ENCODE results near the gene ATP10A. TPM values are rescaled to one million over a fixed set of nuclear protein-coding genes. Genes with fewer than 3 reads are reported as not detected.

The ATP10A gene
- total RNA-seq, 4 donors from 2014 or later: 2.7 to 7.0 (median 3.4) TPM

GRCh38 chr15:25733036-25733855, 129.9 kb downstream of the ATP10A start:
- H3K4me1 ChIP-seq: no peaks in the 10 kb centered on the region
- no peaks in the 10 kb centered on the region for H3K36me3 ChIP-seq
- H3K4me3 ChIP-seq (replicated peaks in 1 of 3): no peak overlapping the region
- no peak overlapping the region for H3K27ac ChIP-seq
- H3K27me3 ChIP-seq: no peaks in the 10 kb centered on the region
- TF ChIP-seq CTCF (IDR thresholded peaks at IDR 0.05) (no peak), POLR2A (IDR thresholded peaks at IDR 0.05) (no peak)
- no peak for DNase-seq
- H3K9me3 ChIP-seq: no peaks in the 10 kb centered on the region
- WGBS, 2 donors: 82 to 87% methylated on average over 9 to 14 of the region's 18 CpGs
- intact Hi-C loops (cut with DNase I): no loop called here

- Histone ChIP-seq H3K27me3 (no peaks in the 10 kb centered on the region), H3K36me3 (no peaks in the 10 kb centered on the region), H3K4me1 (no peaks in the 10 kb centered on the region), H3K9me3 (no peaks in the 10 kb centered on the region), H3K4me3 (replicated peaks in 1 of 3) (no peak overlapping the region), H3K27ac (no peak overlapping the region)
- TF ChIP-seq POLR2A (IDR thresholded peaks at IDR 0.05): no peak
- no peak for TF ChIP-seq CTCF (IDR thresholded peaks at IDR 0.05)
- DNase-seq: no peak
- 90 to 93% methylated on average over 6 of the region's 6 CpGs for WGBS, 2 donors
- intact Hi-C loops (cut with DNase I): no loop called here
These were observed 130.9 kb downstream of the ATP10A start for GRCh38 chr15:25732191-25732590.

- DNase-seq: no peak
- intact Hi-C loops (cut with DNase I): no loop called here
These were observed 131.7 kb downstream of the ATP10A start for GRCh38 chr15:25731411-25731810.

GRCh38 chr15:25730918-25731317, 132.2 kb downstream of the ATP10A start:
- H3K36me3 ChIP-seq: no peaks in the 10 kb centered on the region
- no peak overlapping the region for H3K27ac ChIP-seq
- 86 to 90% methylated on average over 6 of the region's 6 CpGs for WGBS, 2 donors
- no peak for DNase-seq
- H3K4me1 ChIP-seq: no peaks in the 10 kb centered on the region
- H3K4me3 ChIP-seq (replicated peaks in 1 of 3): no peak overlapping the region
- intact Hi-C loops (cut with DNase I): no loop called here
- TF ChIP-seq CTCF (IDR thresholded peaks at IDR 0.05) (no peak), POLR2A (IDR thresholded peaks at IDR 0.05) (no peak)
- H3K27me3 ChIP-seq: no peaks in the 10 kb centered on the region
- no peaks in the 10 kb centered on the region for H3K9me3 ChIP-seq

More at GRCh38 chr15:25731411-25731810, 131.7 kb downstream of the ATP10A start:
- Histone ChIP-seq H3K4me1 (no peaks in the 10 kb centered on the region), H3K27me3 (no peaks in the 10 kb centered on the region), H3K9me3 (no peaks in the 10 kb centered on the region), H3K27ac (no peak overlapping the region), H3K36me3 (no peaks in the 10 kb centered on the region), H3K4me3 (replicated peaks in 1 of 3) (no peak overlapping the region)
- WGBS, 2 donors: 75 to 89% methylated on average over 2 of the region's 2 CpGs
- TF ChIP-seq CTCF (IDR thresholded peaks at IDR 0.05): no peak
- TF ChIP-seq POLR2A (IDR thresholded peaks at IDR 0.05): no peak

- WGBS, 2 donors: 84 to 95% methylated on average over 13 to 15 of the region's 15 CpGs
- H3K9me3 ChIP-seq: no peaks in the 10 kb centered on the region
- H3K36me3 ChIP-seq: no peaks in the 10 kb centered on the region
- no peak for DNase-seq
- TF ChIP-seq CTCF (IDR thresholded peaks at IDR 0.05) (no peak), POLR2A (IDR thresholded peaks at IDR 0.05) (no peak)
- no peaks in the 10 kb centered on the region for H3K27me3 ChIP-seq
- intact Hi-C loops (cut with DNase I): no loop called here
- H3K4me3 ChIP-seq (replicated peaks in 1 of 3): no peak overlapping the region
- no peak overlapping the region for H3K27ac ChIP-seq
- H3K4me1 ChIP-seq: no peaks in the 10 kb centered on the region
These were observed 134.3 kb downstream of the ATP10A start for GRCh38 chr15:25728816-25729215.
